Choroid plexus epithelial cell (primary cell): Measurements from ENCODE around the gene KCNS1.
A peak's percentile ranks its signal among the peaks of the same experiment; 100 is the strongest.

Experiments used
- DNase-seq: peaks from one replicate; pipeline ENCODE4 v3.0.0-alpha.2; 2010; ENCODE audit warnings: low read depth
- H3K4me3 ChIP-seq: 2 replicates; pipeline ENCODE4 v1.5.1; 2011; ENCODE audit warnings: low read depth, mild to moderate bottlenecking, control low read depth, low read length, moderate library complexity
- TF ChIP-seq, protein P1 (sequence below): conservative IDR thresholded peaks from 2 replicates; pipeline ENCODE4 v1.5.1; 2011; ENCODE audit warnings: low read depth, mild to moderate bottlenecking, control low read depth, inconsistent platforms, low read length, moderate library complexity

The KCNS1 gene

GRCh38 chr20:45114465-45115385 lies 13.8 kb upstream of the KCNS1 start, which contains the start of gene WFDC5:
Gene WFDC5 (minus strand): TSS chr20:45115174. CDS start chr20:45115083, 91 bp downstream.
- TF ChIP-seq, protein P1, sequence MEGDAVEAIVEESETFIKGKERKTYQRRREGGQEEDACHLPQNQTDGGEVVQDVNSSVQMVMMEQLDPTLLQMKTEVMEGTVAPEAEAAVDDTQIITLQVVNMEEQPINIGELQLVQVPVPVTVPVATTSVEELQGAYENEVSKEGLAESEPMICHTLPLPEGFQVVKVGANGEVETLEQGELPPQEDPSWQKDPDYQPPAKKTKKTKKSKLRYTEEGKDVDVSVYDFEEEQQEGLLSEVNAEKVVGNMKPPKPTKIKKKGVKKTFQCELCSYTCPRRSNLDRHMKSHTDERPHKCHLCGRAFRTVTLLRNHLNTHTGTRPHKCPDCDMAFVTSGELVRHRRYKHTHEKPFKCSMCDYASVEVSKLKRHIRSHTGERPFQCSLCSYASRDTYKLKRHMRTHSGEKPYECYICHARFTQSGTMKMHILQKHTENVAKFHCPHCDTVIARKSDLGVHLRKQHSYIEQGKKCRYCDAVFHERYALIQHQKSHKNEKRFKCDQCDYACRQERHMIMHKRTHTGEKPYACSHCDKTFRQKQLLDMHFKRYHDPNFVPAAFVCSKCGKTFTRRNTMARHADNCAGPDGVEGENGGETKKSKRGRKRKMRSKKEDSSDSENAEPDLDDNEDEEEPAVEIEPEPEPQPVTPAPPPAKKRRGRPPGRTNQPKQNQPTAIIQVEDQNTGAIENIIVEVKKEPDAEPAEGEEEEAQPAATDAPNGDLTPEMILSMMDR: no peak
- no peak within 1 kb of the TSS for H3K4me3 ChIP-seq
- DNase-seq: no peak

DNA sequence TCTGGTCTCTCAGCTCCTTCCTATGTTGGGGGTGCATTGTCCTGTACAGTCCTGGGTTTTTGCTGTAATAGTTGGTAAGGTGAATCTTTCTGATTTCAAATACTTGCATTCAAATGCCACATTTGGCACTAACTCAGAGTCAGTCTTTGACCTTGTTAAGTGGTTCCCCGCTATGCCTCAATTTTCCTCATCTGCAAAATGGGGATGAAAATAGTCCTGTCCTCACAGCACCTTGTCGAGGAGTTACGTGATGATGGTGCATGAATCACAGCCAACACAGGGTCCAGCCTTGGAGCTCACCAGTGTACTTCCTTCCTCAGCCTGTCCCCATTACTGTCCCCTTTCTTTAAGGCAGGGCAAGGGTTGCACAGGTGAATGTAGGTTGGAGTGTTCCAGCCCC lies 12.9 kb upstream of the KCNS1 start:
- TF ChIP-seq, protein P1: no peak
- DNase-seq: no peak
- H3K4me3 ChIP-seq: no peak overlapping the region

DNA sequence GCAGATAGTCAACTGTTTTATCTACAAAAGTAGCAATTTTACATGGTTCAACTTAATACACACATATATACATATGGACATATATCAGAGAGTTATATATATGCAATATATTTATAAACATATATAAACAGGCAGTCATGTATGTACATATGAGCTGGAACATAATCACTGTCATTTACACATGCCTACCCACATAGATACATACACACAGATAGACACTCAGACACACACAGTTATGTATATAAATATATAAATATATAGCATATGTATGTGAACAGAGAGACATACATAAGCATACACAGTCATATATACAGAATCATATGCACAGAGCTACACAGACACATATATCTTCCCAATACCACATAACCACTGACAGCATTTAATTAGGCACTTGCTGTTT lies 11.8 kb upstream of the KCNS1 start:
- DNase-seq: no peak
- no peak overlapping the region for H3K4me3 ChIP-seq
- TF ChIP-seq, protein P1: no peak

- peak; percentile 36 for DNase-seq
- TF ChIP-seq, protein P1: peak; percentile 66
Observed at GRCh38 chr20:45111799-45112471, 11.0 kb upstream of the KCNS1 start.

DNA sequence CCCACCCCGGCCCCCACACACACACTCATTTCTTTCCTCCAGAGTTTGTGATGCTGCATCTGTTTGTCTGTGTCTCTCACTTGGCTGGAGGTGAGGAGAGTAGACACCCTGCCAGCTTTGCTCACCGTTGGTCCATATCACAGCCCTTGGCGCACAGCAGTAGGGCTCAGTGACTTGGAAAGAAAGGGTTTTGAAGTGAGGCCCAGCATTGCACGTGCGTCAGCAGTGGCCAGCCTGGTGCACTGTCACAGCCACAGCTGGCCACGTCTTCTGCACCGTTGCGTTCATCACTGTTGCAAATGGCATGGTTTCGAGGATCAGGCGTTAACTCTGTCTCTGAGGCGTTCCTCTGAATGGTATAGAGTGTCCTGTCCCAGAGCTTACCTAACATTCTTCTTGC lies 10.4 kb upstream of the KCNS1 start:
- H3K4me3 ChIP-seq: no peak overlapping the region
- no peak for DNase-seq
- TF ChIP-seq, protein P1: no peak

More at GRCh38 chr20:45111799-45112471, 11.0 kb upstream of the KCNS1 start:
- no peak overlapping the region for H3K4me3 ChIP-seq

DNA sequence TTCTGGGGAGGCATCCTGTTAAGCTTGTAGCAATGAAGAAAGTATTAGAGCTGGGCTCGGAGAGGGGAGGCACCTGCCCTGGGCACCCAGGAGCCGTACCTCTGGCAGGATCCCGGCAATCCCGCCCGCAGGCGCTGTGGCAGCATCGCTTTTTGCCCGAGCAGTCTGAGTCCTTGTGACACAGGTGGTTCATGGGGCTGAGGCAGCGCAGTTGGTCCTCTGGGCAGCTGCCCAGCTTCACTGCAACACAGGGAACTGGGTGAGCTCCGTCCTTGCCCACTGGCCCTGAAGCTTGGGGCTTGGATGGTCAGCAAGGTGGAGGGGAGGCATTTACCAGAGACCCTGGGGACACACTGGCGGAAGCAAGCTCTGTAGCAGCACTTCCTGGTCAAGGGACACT lies 9.4 kb upstream of the KCNS1 start:
- TF ChIP-seq, protein P1: no peak
- DNase-seq: no peak
- no peak overlapping the region for H3K4me3 ChIP-seq

DNA sequence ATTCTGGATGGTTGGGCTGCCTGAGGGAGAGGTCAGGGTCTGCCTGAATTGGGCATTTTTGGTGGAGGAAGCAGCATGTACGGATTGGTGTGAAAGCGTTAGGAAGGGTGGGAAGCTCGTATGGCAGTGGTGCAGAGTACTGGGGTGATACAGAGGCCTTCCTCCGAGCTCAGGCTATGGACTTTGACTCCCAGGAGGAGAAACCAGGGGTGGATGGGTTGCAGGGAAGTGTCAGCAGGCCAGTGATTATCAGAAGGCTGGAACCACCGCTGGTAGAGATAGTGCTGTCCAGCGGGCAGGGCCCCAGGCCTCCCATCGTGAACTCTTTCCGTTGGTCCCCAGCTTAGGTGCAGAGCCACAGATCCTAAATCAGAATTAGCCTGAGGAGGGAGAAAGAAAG lies 8.7 kb upstream of the KCNS1 start:
- TF ChIP-seq, protein P1: no peak
- H3K4me3 ChIP-seq: no peak overlapping the region
- no peak for DNase-seq
